Type B pancreatic cell (in vitro differentiated cells): Measurements from ENCODE around the gene FNDC3A. TPM values are rescaled to one million over a fixed set of nuclear protein-coding genes. Genes with fewer than 3 reads are reported as not detected.

Source experiments
- DNase-seq: peaks from one replicate; pipeline ENCODE4 v3.0.0; 2021; ENCODE audit warnings: mixed read lengths; ENCODE audit not compliant: unreplicated experiment; ENCODE audit errors: extremely low spot score
- H3K27ac Mint-ChIP-seq: 2 replicates; pipeline ENCODE4 v1.8.0; 2021; ENCODE audit warnings: mild to moderate bottlenecking, mixed read lengths
- H3K27me3 Mint-ChIP-seq: 2 replicates; pipeline ENCODE4 v1.8.0; 2021; ENCODE audit warnings: mixed read lengths
- H3K36me3 Mint-ChIP-seq: 2 replicates; pipeline ENCODE4 v1.8.0; 2021; ENCODE audit warnings: mixed read lengths
- H3K4me1 Mint-ChIP-seq: one replicate; pipeline ENCODE4 v1.8.0; 2021; ENCODE audit warnings: mixed read lengths; ENCODE audit not compliant: unreplicated experiment
- H3K4me3 Mint-ChIP-seq: 2 replicates; pipeline ENCODE4 v1.8.0; 2021; ENCODE audit warnings: mild to moderate bottlenecking, mixed read lengths
- H3K9me3 Mint-ChIP-seq: 2 replicates; pipeline ENCODE4 v1.8.0; 2021; ENCODE audit warnings: mixed read lengths
- CTCF ChIP-seq: fragments of 200-600 bp; sonication (generic); conservative IDR thresholded peaks from 2 replicates; pipeline ENCODE4 v1.5.0; 2021; ENCODE audit warnings: antibody characterized with exemption, mild to moderate bottlenecking
- total RNA-seq: library from RNA; stranded (reverse); gene quantifications from 2 replicates; pipeline ENCODE4 v1.2.1, GENCODE V29; 2021; ENCODE audit warnings: low replicate concordance

FNDC3A gene
- total RNA-seq, 1 donor from 2014 or later, result 65.7 TPM

GRCh38 chr13:49220856-49221589 is 245.3 kb downstream of the FNDC3A start:
- H3K4me3 Mint-ChIP-seq, result peak overlapping the region; percentile 74
- H3K4me1 Mint-ChIP-seq, result peaks cover 4% of the 10 kb centered on the region
- no peak for DNase-seq
- no peak for TF ChIP-seq CTCF
- no peak overlapping the region for H3K27ac Mint-ChIP-seq
- peaks cover 90% of the 10 kb centered on the region for H3K27me3 Mint-ChIP-seq
- H3K9me3 Mint-ChIP-seq, result no peaks in the 10 kb centered on the region
- H3K36me3 Mint-ChIP-seq, result no peaks in the 10 kb centered on the region

- no peak for TF ChIP-seq CTCF
- H3K27me3 Mint-ChIP-seq, result peaks cover 84% of the 10 kb centered on the region
- H3K9me3 Mint-ChIP-seq, result no peaks in the 10 kb centered on the region
- no peak for DNase-seq
- H3K36me3 Mint-ChIP-seq, result no peaks in the 10 kb centered on the region
- peaks cover 4% of the 10 kb centered on the region for H3K4me1 Mint-ChIP-seq
- peak overlapping the region; percentile 74 for H3K4me3 Mint-ChIP-seq
- H3K27ac Mint-ChIP-seq, result no peak overlapping the region
Measured at GRCh38 chr13:49221590-49221965, 245.9 kb downstream of the FNDC3A start.

- no peaks in the 10 kb centered on the region for H3K4me1 Mint-ChIP-seq
- no peak overlapping the region for H3K4me3 Mint-ChIP-seq
- H3K36me3 Mint-ChIP-seq, result no peaks in the 10 kb centered on the region
- DNase-seq, result no peak
- no peaks in the 10 kb centered on the region for H3K9me3 Mint-ChIP-seq
- H3K27me3 Mint-ChIP-seq, result peaks cover 53% of the 10 kb centered on the region
- no peak for TF ChIP-seq CTCF
- no peak overlapping the region for H3K27ac Mint-ChIP-seq
Measured at GRCh38 chr13:49225223-49226042, 249.7 kb downstream of the FNDC3A start.

GRCh38 chr13:49226613-49227012 is 250.9 kb downstream of the FNDC3A start:
- H3K4me1 Mint-ChIP-seq, result no peaks in the 10 kb centered on the region
- H3K27me3 Mint-ChIP-seq, result peaks cover 45% of the 10 kb centered on the region
- no peak for TF ChIP-seq CTCF
- H3K36me3 Mint-ChIP-seq, result no peaks in the 10 kb centered on the region
- H3K27ac Mint-ChIP-seq, result no peak overlapping the region
- H3K9me3 Mint-ChIP-seq, result no peaks in the 10 kb centered on the region
- H3K4me3 Mint-ChIP-seq, result no peak overlapping the region
- DNase-seq, result no peak

GRCh38 chr13:49234741-49235140 is 259.0 kb downstream of the FNDC3A start:
- H3K27me3 Mint-ChIP-seq, result no peaks in the 10 kb centered on the region
- H3K4me1 Mint-ChIP-seq, result no peaks in the 10 kb centered on the region
- H3K9me3 Mint-ChIP-seq, result no peaks in the 10 kb centered on the region
- H3K4me3 Mint-ChIP-seq, result no peak overlapping the region
- H3K27ac Mint-ChIP-seq, result no peak overlapping the region
- DNase-seq, result no peak
- no peak for TF ChIP-seq CTCF
- no peaks in the 10 kb centered on the region for H3K36me3 Mint-ChIP-seq
